GM12874 (cell line): ENCODE results near the gene PAX5.

ENCODE experiments used
- CTCF ChIP-seq: IDR thresholded peaks from 2 replicates; pipeline ENCODE4 v1.5.1; 2011; ENCODE audit warnings: low read depth, mild to moderate bottlenecking, control low read depth, low read length, moderate library complexity; ENCODE audit not compliant: insufficient read depth

Gene PAX5

GRCh38 chr9:36964791-36965190, 69.3 kb downstream of the PAX5 start:
- TF ChIP-seq CTCF = no peak

GRCh38 chr9:36963346-36963745, 70.7 kb downstream of the PAX5 start:
- TF ChIP-seq CTCF = no peak

- no peak for TF ChIP-seq CTCF
These were observed 71.4 kb downstream of the PAX5 start for GRCh38 chr9:36962691-36963090.

- TF ChIP-seq CTCF = no peak
These were observed 72.3 kb downstream of the PAX5 start for GRCh38 chr9:36961561-36962325.

- TF ChIP-seq CTCF = no peak
These were observed 73.0 kb downstream of the PAX5 start for GRCh38 chr9:36961051-36961450.

GRCh38 chr9:36960575-36960955, 73.5 kb downstream of the PAX5 start:
- no peak for TF ChIP-seq CTCF

GRCh38 chr9:36959681-36960574, 74.1 kb downstream of the PAX5 start:
- no peak for TF ChIP-seq CTCF
